Central memory CD4-positive, alpha-beta T cell (primary cell): Measurements from ENCODE around the gene ATP5F1D.

ENCODE experiments used
- DNase-seq: peaks from one replicate; pipeline ENCODE4 v3.0.0; 2022

ATP5F1D gene

GRCh38 chr19:1220976-1221903, 20.3 kb upstream of the ATP5F1D start:
- no peak for DNase-seq

- no peak for DNase-seq
Observed at GRCh38 chr19:1221904-1222255, 19.7 kb upstream of the ATP5F1D start.

- no peak for DNase-seq
Observed at GRCh38 chr19:1222394-1222793, 19.2 kb upstream of the ATP5F1D start.

GRCh38 chr19:1223018-1223855, 18.3 kb upstream of the ATP5F1D start:
- no peak for DNase-seq

GRCh38 chr19:1224047-1224825, 17.3 kb upstream of the ATP5F1D start:
- DNase-seq, result no peak

- no peak for DNase-seq
Observed at GRCh38 chr19:1224847-1225246, 16.7 kb upstream of the ATP5F1D start.

- DNase-seq, result no peak
Observed at GRCh38 chr19:1225440-1226226, 15.9 kb upstream of the ATP5F1D start.

- DNase-seq, result no peak
Observed at GRCh38 chr19:1226227-1226518, 15.4 kb upstream of the ATP5F1D start.

GRCh38 chr19:1226522-1227303, 14.8 kb upstream of the ATP5F1D start:
- no peak for DNase-seq

- DNase-seq, result no peak
Observed at GRCh38 chr19:1227304-1228054, 14.1 kb upstream of the ATP5F1D start.

GRCh38 chr19:1228161-1228957, 13.2 kb upstream of the ATP5F1D start:
- no peak for DNase-seq

GRCh38 chr19:1229056-1229923, 12.3 kb upstream of the ATP5F1D start:
- DNase-seq, result no peak

GRCh38 chr19:1229924-1230782, 11.4 kb upstream of the ATP5F1D start:
- no peak for DNase-seq

- no peak for DNase-seq
Observed at GRCh38 chr19:1230783-1231489, 10.6 kb upstream of the ATP5F1D start.

- DNase-seq, result no peak
Observed at GRCh38 chr19:1231729-1232637, 9.6 kb upstream of the ATP5F1D start.

- DNase-seq, result no peak
Observed at GRCh38 chr19:1232652-1233072, 8.9 kb upstream of the ATP5F1D start.
